ENCODE data around the gene LRRC26.

DNA sequence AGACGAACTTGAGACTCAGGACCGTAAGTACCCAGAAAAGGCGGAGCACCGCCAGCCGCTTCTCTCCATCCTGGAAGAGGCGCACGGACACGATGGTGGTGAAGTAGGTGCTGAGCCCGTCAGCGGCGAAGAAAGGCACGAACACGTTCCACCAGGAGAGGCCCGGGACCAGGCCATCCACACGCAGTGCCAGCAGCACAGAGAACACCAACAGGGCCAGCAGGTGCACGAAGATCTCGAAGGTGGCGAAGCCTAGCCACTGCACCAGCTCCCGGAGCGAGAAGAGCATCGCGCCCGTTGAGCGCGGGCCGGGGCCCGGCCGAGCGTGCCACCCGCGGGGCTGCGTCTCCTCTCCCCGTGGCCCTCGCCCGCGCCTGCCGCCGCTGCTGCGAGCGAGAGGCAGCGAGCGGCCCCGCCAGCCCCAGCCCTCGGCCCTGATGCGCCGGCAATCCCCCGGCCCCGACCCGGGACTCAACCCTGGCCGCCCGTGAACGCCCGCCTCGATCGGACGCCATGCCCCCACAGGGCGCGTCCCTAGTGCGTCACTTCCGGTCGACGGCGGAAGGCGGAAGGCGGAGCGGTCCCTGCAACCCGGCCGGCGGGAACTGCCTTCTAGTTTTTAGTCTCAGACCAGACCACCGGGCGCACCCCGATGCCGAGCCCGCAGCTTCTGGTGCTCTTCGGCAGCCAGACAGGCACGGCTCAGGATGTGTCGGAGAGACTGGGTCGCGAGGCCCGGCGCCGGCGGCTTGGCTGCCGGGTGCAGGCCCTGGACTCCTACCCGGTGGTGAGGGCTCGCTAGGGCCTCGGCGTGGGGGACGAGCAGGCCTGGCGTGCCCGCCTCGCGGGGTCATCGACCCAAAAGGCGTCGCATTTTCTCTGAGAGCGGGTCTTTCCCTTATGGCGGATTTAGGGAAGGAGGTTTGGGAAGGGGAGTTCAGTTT is 35.5 kb upstream of the LRRC26 start, which contains the start of the genes NDOR1 and TMEM203:
- peak; percentile 53 to 77 (median 66) for TF ChIP-seq POLR2A (IDR thresholded peaks at IDR 0.05)
- TF ChIP-seq, protein P1, sequence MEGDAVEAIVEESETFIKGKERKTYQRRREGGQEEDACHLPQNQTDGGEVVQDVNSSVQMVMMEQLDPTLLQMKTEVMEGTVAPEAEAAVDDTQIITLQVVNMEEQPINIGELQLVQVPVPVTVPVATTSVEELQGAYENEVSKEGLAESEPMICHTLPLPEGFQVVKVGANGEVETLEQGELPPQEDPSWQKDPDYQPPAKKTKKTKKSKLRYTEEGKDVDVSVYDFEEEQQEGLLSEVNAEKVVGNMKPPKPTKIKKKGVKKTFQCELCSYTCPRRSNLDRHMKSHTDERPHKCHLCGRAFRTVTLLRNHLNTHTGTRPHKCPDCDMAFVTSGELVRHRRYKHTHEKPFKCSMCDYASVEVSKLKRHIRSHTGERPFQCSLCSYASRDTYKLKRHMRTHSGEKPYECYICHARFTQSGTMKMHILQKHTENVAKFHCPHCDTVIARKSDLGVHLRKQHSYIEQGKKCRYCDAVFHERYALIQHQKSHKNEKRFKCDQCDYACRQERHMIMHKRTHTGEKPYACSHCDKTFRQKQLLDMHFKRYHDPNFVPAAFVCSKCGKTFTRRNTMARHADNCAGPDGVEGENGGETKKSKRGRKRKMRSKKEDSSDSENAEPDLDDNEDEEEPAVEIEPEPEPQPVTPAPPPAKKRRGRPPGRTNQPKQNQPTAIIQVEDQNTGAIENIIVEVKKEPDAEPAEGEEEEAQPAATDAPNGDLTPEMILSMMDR (IDR thresholded peaks at IDR 0.05): no peak
